T-helper 2 cell treated with Interferon-gamma antibody and Interleukin-4, amounts not matched to agents 5 μg/mL and 100 μg/mL, for 36 hours (primary cell): ENCODE results near the gene HSD11B2.

Source experiments
- DNase-seq: peaks from one replicate; pipeline ENCODE4 v3.0.0; 2021; ENCODE audit warnings: low spot score
- H3K27ac Mint-ChIP-seq: one replicate; pipeline ENCODE4 v1.8.0; 2021; ENCODE audit warnings: mild to moderate bottlenecking, mixed read lengths
- H3K27me3 Mint-ChIP-seq: one replicate; pipeline ENCODE4 v1.8.0; 2021; ENCODE audit warnings: low read depth, mixed read lengths
- H3K36me3 Mint-ChIP-seq: one replicate; pipeline ENCODE4 v1.8.0; 2021; ENCODE audit warnings: low read depth, mixed read lengths
- H3K4me1 Mint-ChIP-seq: one replicate; pipeline ENCODE4 v1.8.0; 2021; ENCODE audit warnings: low read depth, mixed read lengths
- H3K4me3 Mint-ChIP-seq: one replicate; pipeline ENCODE4 v1.8.0; 2022; ENCODE audit warnings: mild to moderate bottlenecking, moderate library complexity, mixed read lengths
- H3K9me3 Mint-ChIP-seq: one replicate; pipeline ENCODE4 v1.8.0; 2021; ENCODE audit warnings: mixed read lengths

The HSD11B2 gene

GRCh38 chr16:67429053-67429798, 1.7 kb upstream of the HSD11B2 start:
- Mint-ChIP-seq H3K36me3 (no peaks in the 10 kb centered on the region), H3K4me1 (peaks cover 5% of the 10 kb centered on the region), H3K4me3 (peak overlapping the region; percentile 54), H3K27me3 (peaks cover 47% of the 10 kb centered on the region), H3K9me3 (no peaks in the 10 kb centered on the region), H3K27ac (no peak overlapping the region)
- no peak for DNase-seq

- Mint-ChIP-seq H3K4me1 (peaks cover 5% of the 10 kb centered on the region), H3K27me3 (peaks cover 47% of the 10 kb centered on the region), H3K36me3 (no peaks in the 10 kb centered on the region), H3K9me3 (no peaks in the 10 kb centered on the region), H3K4me3 (peak overlapping the region; percentile 81), H3K27ac (no peak overlapping the region)
- no peak for DNase-seq
These were observed 970 bp upstream of the HSD11B2 start for GRCh38 chr16:67429799-67430503.

- Mint-ChIP-seq H3K4me1 (peaks cover 5% of the 10 kb centered on the region), H3K9me3 (no peaks in the 10 kb centered on the region), H3K27me3 (peaks cover 47% of the 10 kb centered on the region), H3K27ac (no peak overlapping the region), H3K36me3 (no peaks in the 10 kb centered on the region), H3K4me3 (peak overlapping the region; percentile 81)
- DNase-seq = peak; percentile 16
These were observed 381 bp upstream of the HSD11B2 start for GRCh38 chr16:67430504-67430976.

GRCh38 chr16:67431775-67432505, 1.0 kb downstream of the HSD11B2 start:
- Mint-ChIP-seq H3K27ac (no peak overlapping the region), H3K9me3 (no peaks in the 10 kb centered on the region), H3K4me3 (no peak overlapping the region), H3K36me3 (no peaks in the 10 kb centered on the region), H3K4me1 (peaks cover 5% of the 10 kb centered on the region), H3K27me3 (peaks cover 43% of the 10 kb centered on the region)
- DNase-seq = no peak

GRCh38 chr16:67432506-67432890, 1.6 kb downstream of the HSD11B2 start:
- Mint-ChIP-seq H3K36me3 (no peaks in the 10 kb centered on the region), H3K9me3 (no peaks in the 10 kb centered on the region), H3K27me3 (peaks cover 43% of the 10 kb centered on the region), H3K27ac (no peak overlapping the region), H3K4me3 (no peak overlapping the region), H3K4me1 (peaks cover 5% of the 10 kb centered on the region)
- no peak for DNase-seq

- DNase-seq = no peak
- H3K27me3 Mint-ChIP-seq = peaks cover 40% of the 10 kb centered on the region
- H3K27ac Mint-ChIP-seq = no peak overlapping the region
- no peaks in the 10 kb centered on the region for H3K9me3 Mint-ChIP-seq
- H3K4me1 Mint-ChIP-seq = peaks cover 5% of the 10 kb centered on the region
- H3K4me3 Mint-ChIP-seq = no peak overlapping the region
- H3K36me3 Mint-ChIP-seq = peaks cover 3% of the 10 kb centered on the region
These were observed 2.3 kb downstream of the HSD11B2 start for GRCh38 chr16:67433131-67433719.

GRCh38 chr16:67435758-67436164, 4.8 kb downstream of the HSD11B2 start:
- Mint-ChIP-seq H3K27me3 (peaks cover 19% of the 10 kb centered on the region), H3K36me3 (peaks cover 5% of the 10 kb centered on the region), H3K9me3 (no peaks in the 10 kb centered on the region), H3K27ac (no peak overlapping the region), H3K4me1 (peaks cover 3% of the 10 kb centered on the region), H3K4me3 (no peak overlapping the region)
- no peak for DNase-seq

GRCh38 chr16:67436640-67437193, 5.8 kb downstream of the HSD11B2 start:
- H3K27ac Mint-ChIP-seq = no peak overlapping the region
- DNase-seq = no peak
- H3K4me1 Mint-ChIP-seq = peaks cover under 1% of the 10 kb centered on the region
- H3K4me3 Mint-ChIP-seq = no peak overlapping the region
- peaks cover 15% of the 10 kb centered on the region for H3K27me3 Mint-ChIP-seq
- H3K9me3 Mint-ChIP-seq = no peaks in the 10 kb centered on the region
- peaks cover 5% of the 10 kb centered on the region for H3K36me3 Mint-ChIP-seq

GRCh38 chr16:67437513-67437912, 6.6 kb downstream of the HSD11B2 start:
- H3K36me3 Mint-ChIP-seq = peaks cover 5% of the 10 kb centered on the region
- no peaks in the 10 kb centered on the region for H3K4me1 Mint-ChIP-seq
- no peaks in the 10 kb centered on the region for H3K9me3 Mint-ChIP-seq
- peaks cover 10% of the 10 kb centered on the region for H3K27me3 Mint-ChIP-seq
- H3K4me3 Mint-ChIP-seq = no peak overlapping the region
- H3K27ac Mint-ChIP-seq = no peak overlapping the region
- no peak for DNase-seq

GRCh38 chr16:67438098-67438791, 7.3 kb downstream of the HSD11B2 start:
- no peak overlapping the region for H3K4me3 Mint-ChIP-seq
- no peak for DNase-seq
- H3K27ac Mint-ChIP-seq = no peak overlapping the region
- peaks cover 5% of the 10 kb centered on the region for H3K36me3 Mint-ChIP-seq
- H3K9me3 Mint-ChIP-seq = no peaks in the 10 kb centered on the region
- no peaks in the 10 kb centered on the region for H3K4me1 Mint-ChIP-seq
- H3K27me3 Mint-ChIP-seq = peaks cover 4% of the 10 kb centered on the region

- H3K27me3 Mint-ChIP-seq = peaks cover 2% of the 10 kb centered on the region
- no peaks in the 10 kb centered on the region for H3K9me3 Mint-ChIP-seq
- no peak for DNase-seq
- H3K36me3 Mint-ChIP-seq = peaks cover 5% of the 10 kb centered on the region
- no peaks in the 10 kb centered on the region for H3K4me1 Mint-ChIP-seq
- no peak overlapping the region for H3K4me3 Mint-ChIP-seq
- no peak overlapping the region for H3K27ac Mint-ChIP-seq
These were observed 8.0 kb downstream of the HSD11B2 start for GRCh38 chr16:67438824-67439393.

GRCh38 chr16:67441271-67441753, 10.4 kb downstream of the HSD11B2 start:
- no peak overlapping the region for H3K27ac Mint-ChIP-seq
- H3K4me1 Mint-ChIP-seq = no peaks in the 10 kb centered on the region
- no peaks in the 10 kb centered on the region for H3K9me3 Mint-ChIP-seq
- no peak for DNase-seq
- H3K36me3 Mint-ChIP-seq = peaks cover 5% of the 10 kb centered on the region
- H3K4me3 Mint-ChIP-seq = no peak overlapping the region
- H3K27me3 Mint-ChIP-seq = no peaks in the 10 kb centered on the region

GRCh38 chr16:67441907-67442306, 11.0 kb downstream of the HSD11B2 start:
- Mint-ChIP-seq H3K27me3 (no peaks in the 10 kb centered on the region), H3K36me3 (peaks cover 5% of the 10 kb centered on the region), H3K4me1 (no peaks in the 10 kb centered on the region), H3K27ac (no peak overlapping the region), H3K9me3 (no peaks in the 10 kb centered on the region), H3K4me3 (no peak overlapping the region)
- no peak for DNase-seq
